GM12891 (cell line): ENCODE results near the gene EDNRA.

Experiments
- PAX5 ChIP-seq: IDR thresholded peaks from 2 replicates; pipeline ENCODE4 v1.6.1; 2011; ENCODE audit warnings: low read length, moderate library complexity, mild to moderate bottlenecking; ENCODE audit not compliant: insufficient read depth, severe bottlenecking
- POLR2A ChIP-seq: IDR thresholded peaks from 2 replicates; pipeline ENCODE4 v1.6.1; 2011; ENCODE audit warnings: low read depth, low read length, control low read depth
- POLR2AphosphoS5 ChIP-seq: IDR thresholded peaks from 2 replicates; pipeline ENCODE4 v1.6.1; 2011; ENCODE audit warnings: low read depth, low read length, control low read depth
- POU2F2 ChIP-seq: IDR thresholded peaks from 2 replicates; pipeline ENCODE4 v1.6.1; 2011; ENCODE audit warnings: low read depth, mild to moderate bottlenecking, control low read depth, low read length, moderate library complexity
- SPI1 ChIP-seq: IDR thresholded peaks from 2 replicates; pipeline ENCODE4 v1.6.1; 2011; ENCODE audit warnings: low read depth, low read length, control low read depth
- TAF1 ChIP-seq: IDR thresholded peaks from 2 replicates; pipeline ENCODE4 v1.6.1; 2011; ENCODE audit warnings: low read depth, low read length, control low read depth

DNA sequence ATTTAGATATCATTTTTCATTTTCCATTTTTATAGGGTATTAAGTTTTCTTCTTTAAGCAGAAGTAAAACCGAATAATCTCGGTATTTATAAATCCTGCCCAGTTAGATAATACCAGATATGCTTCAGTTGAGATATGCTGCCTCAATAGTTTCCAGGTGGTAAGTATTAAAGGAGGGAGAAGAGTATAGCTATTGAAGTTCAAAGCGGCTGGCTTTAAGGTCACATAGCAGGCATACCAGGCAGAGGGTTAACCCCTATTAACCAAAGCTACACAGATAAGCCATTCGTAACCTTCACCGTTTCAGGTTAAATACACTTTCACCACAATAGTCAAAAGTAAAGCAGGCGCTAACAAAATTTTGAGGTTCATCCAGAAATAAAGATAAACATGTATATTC is 54.2 kb downstream of the EDNRA start:
- TF ChIP-seq POLR2A (no peak), POLR2AphosphoS5 (no peak), TAF1 (no peak), POU2F2 (no peak), PAX5 (no peak), SPI1 (no peak)
